Activated T-cell treated with anti-CD3 and anti-CD28 coated beads, Interleukin-2, amount 50 U/mL, for 48 hours (primary cell): ENCODE measurements around the gene ANKRD44.

Source experiments
- DNase-seq, 2 experiments: peaks; one replicate each; pipeline ENCODE4 v3.0.0-alpha.2; 2020

ANKRD44 gene

DNA sequence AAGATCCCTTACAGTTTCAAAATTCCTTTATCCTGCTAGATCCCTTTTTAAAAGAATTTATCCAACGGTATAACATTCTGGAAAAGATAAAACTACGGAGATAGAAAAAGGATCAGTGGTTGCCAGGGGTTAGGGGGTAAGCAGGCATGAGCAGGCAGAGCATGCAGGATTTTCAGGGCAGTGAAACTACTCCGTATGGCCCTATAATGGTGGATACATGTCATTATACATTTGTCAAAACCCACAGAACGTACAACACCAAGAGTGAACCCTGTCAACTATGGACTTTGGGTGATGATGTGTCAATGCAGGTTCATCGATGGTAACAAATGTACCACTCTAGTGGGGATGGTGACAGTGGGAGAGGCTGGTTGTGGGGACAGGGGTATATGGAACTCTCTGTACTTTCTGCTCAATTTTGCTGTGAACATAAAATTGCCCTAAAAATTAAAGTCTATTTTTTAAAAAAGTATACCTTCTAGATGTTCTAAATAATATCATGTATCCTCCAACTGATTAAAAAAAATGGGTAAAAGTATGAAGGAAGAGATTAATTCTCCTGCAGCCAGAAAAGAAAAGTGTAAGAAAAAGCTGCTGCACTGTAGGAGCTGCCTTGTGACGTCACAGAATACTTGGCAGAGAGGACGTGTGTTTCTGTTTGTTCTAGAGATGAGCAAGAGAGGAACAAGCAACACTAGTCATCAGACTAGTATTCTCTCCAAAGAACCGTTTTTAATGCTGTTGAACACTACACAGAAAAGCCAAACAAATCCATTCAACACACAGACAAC, 23.6 kb downstream of the ANKRD44 start:
- DNase-seq, result no peak

DNA sequence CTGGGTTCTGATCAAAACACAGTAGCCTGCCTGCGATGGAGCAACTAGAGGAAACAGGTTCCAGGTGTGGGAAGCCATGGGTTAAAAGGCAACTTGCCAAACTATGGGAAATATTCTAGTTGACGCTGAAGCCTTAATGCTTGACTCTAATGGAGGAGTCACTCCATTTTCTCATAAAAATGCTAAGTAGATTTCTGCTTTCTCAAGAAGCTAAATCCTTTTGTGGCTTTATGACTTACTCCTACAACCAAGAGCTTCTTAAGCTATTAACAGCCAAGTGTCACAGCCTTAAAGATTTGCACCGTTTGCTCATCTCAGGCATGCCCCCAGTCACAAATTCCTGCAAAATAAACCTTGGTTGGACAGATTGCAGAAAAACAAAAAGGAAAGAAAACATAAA, 25.2 kb downstream of the ANKRD44 start:
- no peak for DNase-seq

DNA sequence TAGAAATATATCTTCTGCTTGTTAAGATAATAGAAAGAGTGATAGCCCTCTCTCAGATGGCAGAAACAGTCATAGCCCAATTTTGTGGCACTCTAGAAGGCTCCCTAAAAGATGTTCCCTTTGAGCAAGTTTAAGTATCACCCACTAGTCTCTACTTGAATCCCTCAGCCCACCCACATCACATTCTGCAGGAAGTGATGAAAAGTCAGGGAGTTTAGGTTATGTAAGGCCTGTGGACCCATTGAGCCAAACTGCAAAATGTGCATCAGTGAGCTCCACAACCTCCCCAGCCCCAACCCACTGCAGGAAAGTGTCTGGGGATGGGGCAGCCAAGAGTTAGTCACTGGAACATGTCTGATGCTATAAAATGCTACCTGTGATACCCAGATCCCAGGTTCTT, 25.6 kb downstream of the ANKRD44 start:
- DNase-seq, result no peak

DNA sequence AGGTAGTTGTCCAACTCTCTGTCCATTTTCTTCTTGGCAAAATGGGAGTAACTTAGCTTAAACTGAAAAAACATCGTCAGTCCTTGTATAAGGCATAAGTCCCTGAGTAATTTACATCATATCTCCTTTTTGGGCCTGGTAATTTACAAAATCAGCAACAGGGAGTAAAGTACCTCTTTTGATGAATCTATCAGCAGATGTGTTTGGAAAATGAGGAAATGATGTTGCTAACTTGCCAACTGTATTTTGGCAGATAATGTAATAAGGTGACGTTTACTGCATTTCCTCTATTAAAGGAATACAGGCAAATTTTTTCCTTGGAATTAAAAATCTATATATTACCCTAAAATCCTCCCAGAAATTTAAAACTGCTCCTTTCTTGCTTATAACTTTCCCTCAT, 29.2 kb downstream of the ANKRD44 start:
- DNase-seq, result no peak

DNA sequence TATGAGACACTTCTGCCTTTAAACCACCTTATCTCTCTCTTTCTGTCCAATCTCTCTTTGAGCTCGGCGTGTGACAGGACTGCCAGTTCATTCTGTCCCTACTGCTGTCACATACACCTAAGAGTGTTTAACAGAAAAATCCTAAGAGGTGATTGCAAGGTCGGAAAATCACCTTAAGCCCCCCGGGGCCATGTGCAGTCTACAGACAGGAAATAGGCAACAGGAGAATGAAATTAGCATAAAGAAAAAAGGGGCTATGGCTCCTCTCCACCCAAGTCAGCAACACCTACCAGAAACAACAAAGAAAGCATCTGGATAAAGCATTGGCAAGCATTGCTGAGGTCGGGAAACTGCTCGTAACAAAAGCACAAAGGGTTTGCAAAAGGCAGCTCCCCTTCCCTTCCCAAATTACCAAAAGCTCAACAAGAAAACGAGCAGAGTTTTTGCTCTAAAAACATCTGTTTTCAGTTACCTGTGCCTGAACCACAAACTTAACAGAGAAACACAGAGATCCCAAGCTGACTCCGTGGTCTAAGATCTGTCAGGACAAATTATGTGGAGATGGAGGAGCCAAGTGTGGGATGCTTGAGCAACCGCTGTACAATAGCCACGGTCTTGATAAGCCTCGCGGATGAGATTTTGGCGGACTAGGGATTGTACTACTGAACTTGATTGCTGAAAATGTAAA, 30.4 kb downstream of the ANKRD44 start:
- no peak for DNase-seq

DNA sequence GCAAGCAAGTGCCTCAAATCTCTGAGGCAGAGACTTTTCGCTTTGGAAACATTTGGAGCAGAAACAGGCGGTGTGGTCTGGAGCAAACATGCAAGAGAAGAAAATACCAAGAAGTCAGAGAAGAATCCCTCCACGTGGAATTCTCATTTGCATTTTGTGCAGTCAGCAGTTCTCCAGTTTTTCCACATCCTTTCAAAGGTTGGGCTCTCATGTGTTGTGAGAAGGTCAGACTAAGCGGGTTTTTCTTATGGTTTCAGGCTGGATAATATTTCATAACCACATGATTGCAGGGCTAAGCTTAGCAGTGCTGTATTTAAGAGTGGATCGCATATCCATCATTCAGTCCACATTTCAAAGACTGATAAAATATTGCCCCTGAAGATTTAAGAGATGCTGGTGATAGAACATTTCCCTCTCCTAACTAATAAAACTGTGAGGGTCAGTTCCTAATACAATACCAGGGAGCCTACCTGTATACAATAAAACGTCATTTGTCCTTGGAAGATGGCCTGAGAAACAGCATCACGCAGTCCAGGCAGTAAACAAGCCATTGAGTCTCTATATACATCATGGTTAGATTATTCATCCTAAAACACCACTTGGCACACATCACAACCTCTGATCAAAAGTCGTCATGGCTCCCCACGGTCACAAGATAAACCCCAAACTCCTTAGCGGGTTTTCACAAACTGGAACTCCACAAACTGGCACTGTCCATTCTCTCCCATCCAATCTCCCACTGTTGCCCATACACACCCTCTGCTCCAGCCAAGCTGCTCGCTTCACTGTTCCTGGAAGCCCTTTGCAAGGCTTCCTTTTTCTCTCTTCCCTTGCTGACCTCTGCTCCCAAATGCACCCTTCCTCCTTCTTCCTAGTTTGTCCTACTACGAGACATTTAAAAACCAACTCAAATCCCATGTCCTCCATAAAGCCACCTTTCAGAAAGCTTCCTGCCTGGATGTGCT, 31.5 kb downstream of the ANKRD44 start:
- no peak for DNase-seq

DNA sequence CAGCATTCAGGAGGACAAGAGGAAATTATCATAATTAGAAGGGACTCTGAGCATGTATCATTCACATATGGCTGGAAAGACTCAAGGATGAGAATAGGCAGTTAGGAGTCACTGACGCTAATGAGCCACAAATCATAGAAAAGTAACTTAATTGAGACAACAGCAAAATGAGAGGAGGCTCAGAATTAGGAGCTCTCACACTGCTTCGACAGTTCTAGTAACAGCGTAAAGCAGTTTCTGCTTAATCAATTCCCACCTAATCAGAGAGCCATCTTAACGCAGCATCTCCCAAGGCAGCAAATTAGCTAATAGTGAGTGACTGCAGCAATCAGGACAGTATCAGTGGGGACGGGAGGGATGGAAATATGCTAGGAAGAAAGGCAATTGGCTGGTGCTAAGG, 32.8 kb downstream of the ANKRD44 start:
- peak in 1 of 2 experiments; percentile 9 for DNase-seq

DNA sequence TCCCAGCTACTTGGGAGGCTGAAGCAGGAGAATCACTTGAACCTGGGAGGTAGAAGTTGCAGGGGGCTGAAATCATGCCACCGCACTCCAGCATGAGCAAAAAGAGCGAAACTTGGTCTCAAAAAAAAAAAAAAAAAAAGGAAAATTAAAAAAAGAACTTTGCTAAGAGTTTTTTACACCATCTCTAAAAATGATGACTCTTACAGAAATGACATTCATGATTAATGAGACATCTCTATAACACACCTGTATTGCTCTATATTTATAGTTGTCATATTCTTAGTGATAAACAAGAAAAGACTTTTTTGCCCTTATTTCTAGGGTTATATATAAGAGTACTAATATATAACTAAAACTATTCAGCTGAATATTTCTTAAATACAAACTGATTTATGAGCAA, 34.4 kb downstream of the ANKRD44 start:
- no peak for DNase-seq

DNA sequence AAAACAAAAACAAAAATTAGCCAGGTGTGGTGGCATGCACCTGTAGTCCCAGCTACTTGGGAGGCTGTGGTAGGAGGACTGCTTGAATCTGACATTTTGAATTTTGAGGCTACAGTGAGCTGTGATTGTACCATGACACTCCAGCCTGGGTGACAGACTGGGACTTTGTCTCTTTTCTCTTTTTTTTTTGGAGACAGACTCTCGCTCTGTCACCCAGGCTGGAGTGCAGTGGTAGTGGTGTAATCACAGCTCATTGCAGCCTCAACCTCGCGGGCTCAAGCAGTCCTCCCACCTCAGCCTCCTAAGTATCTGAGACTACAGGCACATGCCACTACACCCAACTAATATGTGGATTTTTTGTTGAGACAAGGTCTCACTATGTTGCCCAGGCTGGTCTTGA, 35.6 kb downstream of the ANKRD44 start:
- DNase-seq, result no peak

DNA sequence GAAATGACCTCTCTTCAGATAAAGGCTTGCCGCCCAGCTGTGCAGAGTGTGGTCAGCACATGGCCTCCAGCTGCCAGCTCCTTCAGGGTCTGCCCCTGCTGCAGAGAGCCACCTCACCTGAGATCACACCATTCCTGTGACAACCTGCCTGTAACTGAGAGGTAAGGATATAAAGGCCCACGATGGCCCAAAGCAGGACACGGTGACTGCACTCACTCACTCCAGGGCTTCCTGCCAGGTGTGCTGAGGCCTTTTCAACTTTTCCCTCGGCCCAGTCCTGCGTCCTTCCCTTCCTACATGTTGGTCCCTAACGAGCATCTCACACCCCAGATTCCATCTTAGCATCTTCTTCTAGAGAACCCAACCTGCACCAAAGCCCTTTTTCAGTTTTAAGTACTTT, 36.2 kb downstream of the ANKRD44 start:
- no peak for DNase-seq

DNA sequence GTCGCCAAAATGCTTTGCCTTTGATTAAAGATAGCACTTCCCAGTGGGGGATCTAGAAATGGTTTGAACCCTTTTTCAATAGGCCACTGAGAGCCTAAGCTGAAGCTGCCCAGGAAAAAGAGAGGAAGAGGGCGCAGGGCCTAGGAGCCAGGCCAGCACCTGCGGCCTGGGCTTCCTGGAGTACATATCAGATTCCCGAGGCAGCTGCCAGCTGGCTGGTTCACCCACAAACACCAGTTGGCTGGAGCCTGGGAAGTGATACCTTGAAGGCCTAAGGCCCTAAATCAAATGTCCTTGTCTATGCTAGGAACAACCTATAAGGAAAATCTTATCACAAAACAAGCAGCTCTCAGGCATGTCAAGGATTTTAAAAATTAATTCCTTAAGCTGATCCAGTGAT, 37.1 kb downstream of the ANKRD44 start:
- DNase-seq, result no peak

DNA sequence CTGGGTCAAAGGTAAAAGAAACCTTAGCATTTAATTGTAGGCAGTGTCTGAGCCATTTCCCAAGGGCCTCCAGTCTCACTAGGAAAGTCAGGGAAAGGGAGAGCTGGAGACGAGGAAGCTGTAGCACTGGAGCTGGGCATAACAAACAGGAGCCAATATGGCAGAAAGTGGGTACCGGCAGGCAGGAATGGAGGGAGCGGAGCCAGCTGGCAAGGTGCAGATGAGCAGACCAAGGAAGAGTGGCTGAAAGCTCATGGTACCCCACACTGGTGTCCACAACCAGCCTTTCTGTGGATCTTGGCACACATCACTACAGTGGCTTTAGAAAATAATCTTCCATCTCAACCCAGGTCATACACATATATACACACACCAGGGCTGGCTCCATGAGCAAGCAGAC, 40.0 kb downstream of the ANKRD44 start:
- DNase-seq, result no peak

DNA sequence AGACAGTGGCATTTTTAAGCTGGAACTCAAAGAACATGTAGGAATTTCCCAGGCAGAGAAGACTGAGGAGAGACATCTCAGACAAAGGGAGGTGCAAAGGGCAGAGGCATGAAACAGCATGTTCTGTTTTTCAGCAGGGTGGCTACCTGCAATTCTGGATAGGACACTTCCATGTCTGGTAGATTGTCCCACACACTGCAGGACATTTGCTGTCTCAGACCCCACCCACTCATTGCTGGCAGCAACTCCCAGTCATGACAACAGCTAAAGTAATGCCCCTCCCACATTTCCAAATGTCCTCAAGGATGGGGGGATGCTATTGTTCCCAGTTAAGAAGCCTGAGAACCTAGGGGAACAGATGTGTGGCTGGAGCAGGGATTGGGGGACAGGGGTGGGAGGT, 40.8 kb downstream of the ANKRD44 start:
- no peak for DNase-seq

DNA sequence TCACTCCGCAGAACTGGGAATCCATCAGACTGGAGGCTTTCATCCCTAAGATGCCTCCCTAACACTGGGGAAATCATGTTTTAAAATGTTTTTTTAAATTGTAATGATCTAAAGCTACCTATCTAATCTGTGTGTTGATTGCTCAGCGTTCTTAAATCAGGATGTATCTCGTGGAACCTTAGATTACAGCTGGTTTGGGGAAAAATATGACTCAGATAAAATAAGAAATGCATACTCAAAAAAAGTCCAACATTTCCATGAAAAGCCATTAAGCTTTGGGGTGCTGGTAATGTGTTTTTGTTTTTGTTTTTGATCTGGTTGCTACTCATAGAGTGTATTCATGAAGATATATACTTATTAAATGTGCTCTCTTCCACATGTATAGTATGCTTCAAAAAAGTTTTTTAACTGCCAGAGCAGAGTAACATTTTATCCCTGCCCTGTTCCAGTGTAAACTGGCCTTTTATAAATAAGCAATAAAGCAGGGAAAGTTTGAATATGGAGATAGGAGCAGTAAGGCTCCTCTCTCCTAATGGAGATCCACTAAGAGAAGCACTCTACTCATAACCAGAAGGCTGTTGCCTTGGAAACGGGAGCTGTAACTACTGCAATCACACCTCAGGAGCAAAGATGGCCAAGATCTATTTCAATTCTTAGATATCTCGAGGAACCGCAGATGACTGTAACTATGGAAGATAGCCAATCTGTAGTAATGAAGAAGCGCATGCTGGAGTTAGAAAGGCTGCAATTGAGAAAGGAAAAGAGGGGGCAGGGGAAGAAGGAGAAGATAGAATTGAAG, 41.6 kb downstream of the ANKRD44 start:
- DNase-seq, result no peak

DNA sequence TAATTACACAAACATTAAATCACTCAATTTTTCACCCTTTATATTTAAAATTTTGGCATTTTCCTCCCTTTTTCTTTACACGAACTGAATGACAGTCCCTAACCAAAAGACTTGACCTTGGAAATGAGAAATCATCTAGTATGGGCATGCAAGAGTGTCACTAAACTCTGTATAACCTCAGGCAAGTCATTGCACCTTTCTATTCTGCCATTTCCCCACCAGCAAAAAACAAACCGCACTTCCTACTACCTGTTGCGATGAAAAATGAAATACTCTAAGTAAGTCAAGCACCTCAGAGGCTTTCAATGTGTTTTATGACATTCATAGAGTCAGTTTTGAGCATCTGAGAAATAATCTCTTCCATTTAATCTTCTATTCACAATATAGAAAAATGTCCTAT, 44.1 kb downstream of the ANKRD44 start:
- no peak for DNase-seq

DNA sequence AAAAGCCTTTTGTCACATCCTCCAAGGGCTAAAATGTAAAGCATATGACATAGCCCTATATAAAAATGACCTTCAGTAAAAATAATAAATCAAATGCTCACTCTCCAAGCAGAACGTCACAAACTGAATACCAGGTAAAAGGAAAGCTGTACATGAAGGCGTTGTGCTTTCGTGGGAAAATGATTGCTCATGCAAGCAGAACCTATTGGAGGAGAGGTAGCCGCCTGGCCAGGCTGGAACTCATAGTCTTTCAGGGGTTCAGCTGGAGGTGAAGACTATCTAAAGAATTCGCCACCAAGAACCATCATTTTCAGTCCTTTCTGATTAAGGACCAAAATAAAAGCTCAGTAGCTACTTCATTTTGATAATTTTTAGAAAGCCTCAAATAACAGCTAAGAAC, 44.7 kb downstream of the ANKRD44 start:
- no peak for DNase-seq

DNA sequence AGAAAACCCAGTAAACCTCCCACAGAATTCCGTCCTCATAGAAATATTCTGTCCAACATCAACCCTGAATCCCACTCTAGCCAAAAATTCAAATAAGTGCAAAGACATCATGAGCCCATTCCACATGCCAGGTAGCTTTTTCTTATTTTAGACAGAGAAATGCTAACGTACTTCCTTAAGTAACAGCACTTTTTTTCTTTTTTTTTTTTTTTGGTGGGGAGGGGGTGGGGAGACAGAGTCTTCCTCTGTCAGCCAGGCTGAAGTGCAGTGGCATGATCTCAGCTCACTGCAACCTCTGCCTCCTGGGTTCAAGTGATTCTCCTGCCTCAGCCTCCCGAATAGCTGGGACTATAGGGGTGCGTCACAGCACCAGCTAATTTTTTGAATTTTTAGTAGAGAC, 45.5 kb downstream of the ANKRD44 start:
- DNase-seq, result no peak

DNA sequence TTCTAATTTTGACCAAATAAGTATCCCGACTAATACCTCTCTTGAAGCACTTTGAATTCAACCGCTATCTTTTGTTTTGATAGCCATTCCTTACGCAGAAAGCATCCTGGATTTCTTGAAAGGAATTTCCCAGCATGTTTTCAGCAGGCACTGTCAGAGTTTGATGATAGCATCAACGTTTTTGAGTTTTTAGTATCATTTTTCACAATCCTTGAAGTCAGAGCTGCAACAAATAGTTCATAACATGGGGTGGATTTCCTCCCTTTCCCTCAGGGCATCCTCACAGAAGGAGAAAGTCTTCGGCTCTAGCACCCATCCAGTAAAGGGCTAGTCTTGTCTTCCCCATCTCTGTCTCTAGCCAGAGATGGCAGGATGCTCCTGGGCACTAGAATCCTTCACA, 46.2 kb downstream of the ANKRD44 start:
- no peak for DNase-seq

DNA sequence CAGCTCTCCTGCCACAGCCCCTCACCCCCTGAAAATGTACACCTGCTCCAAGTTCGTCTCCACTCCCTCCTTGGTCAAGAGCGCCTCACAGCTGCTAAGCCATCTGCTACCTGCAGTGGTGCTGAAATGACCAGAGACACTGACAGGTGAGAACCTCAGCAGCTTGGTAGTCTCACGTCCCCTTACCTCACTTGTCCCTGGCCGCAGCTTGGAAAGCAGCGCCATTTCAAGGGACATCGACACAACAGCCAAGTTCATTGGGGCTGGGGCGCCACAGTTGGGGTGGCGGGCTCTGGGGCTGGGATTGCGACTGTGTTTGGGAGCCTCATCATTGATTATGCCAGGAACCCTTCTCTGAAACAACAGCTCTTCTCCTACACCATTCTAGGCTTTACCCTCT, 47.5 kb downstream of the ANKRD44 start:
- no peak for DNase-seq

DNA sequence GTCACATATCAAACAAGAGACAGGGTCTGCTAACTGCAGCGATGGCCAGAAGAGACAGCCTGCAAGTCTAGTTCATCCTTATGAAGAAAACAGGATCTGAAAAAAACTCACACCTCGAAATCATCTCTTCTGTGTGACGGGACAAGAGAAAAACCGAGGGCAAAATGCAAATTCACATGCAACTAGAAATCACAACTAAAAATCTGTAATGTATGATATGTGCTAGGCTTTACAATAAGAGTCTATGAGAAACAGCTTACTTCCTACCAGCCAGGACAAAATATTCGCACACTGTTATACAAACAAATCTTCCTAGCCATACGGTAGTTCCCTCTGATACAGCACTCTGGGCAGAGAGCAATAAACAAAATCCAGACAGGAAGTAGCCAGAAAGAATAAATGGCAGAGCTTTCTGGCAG, 48.8 kb downstream of the ANKRD44 start:
- no peak for DNase-seq

DNA sequence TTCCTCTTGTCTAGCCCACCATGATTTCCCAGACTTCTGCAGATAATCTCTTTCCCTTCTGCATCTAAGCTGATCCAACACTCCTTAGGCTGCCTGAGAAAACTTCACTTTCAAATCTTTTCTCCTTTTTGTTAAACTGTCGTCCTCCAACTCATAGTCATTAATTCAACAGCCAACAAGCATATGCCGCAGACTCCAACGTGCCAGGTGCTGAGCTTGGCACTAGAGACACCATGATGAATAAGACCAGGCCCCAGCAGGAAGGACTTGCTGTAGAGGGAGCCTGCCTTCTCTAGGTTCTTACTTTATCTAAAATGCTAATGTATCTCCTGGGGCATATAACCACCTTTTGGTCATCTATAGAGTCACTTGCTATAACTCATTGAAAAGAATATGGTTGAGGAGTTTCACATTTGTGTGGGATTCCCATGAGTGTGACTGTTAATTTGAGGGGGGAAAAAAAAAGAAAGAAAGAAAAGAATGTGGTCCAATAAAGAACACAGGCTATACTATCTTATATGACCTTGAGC, 51.0 kb downstream of the ANKRD44 start:
- DNase-seq, result no peak

DNA sequence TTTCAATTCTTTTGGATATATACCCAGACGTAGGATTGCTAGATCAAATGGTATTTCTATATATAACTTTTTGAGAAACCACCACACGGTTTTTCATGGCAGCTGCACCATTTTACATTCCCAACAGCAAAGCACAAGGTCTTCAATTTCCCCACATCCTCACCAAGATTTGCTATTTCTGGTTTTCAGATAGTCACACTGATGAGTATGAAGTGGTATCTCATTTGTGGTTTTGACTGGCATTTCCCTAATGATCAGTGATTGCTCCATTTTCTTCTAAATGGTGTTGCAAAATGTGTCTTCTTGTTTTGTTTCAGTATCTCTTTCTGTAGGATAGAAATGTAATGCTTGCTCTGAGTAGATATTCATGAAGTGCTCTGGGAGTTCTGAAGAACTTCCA, 52.0 kb downstream of the ANKRD44 start:
- DNase-seq, result no peak
